Raji (cell line): ENCODE results near the gene MYO10.

ENCODE experiments used
- POLR2A ChIP-seq: IDR thresholded peaks from 2 replicates; pipeline ENCODE4 v1.6.1; 2011; ENCODE audit warnings: low read depth, low read length, control low read depth; ENCODE audit not compliant: insufficient read depth

MYO10 gene

GRCh38 chr5:16936150-16936988 lies at the start of gene MYO10:
Gene MYO10, minus strand, starts transcription at chr5:16936288. Its CDS starts 480 bp downstream, at chr5:16935808.
- no peak for TF ChIP-seq POLR2A

GRCh38 chr5:16983972-16984371 lies 47.9 kb upstream of the MYO10 start:
- no peak for TF ChIP-seq POLR2A

GRCh38 chr5:16983022-16983639 lies 47.0 kb upstream of the MYO10 start:
- no peak for TF ChIP-seq POLR2A

- no peak for TF ChIP-seq POLR2A
Measured at GRCh38 chr5:16981700-16982099, 45.6 kb upstream of the MYO10 start.

GRCh38 chr5:16980983-16981382 lies 44.9 kb upstream of the MYO10 start:
- no peak for TF ChIP-seq POLR2A

- TF ChIP-seq POLR2A: no peak
Measured at GRCh38 chr5:16978296-16978695, 42.2 kb upstream of the MYO10 start.

- TF ChIP-seq POLR2A: no peak
Measured at GRCh38 chr5:16976625-16977008, 40.5 kb upstream of the MYO10 start.

- no peak for TF ChIP-seq POLR2A
Measured at GRCh38 chr5:16975950-16976624, 40.0 kb upstream of the MYO10 start.

- TF ChIP-seq POLR2A: no peak
Measured at GRCh38 chr5:16974981-16975380, 38.9 kb upstream of the MYO10 start.

GRCh38 chr5:16970826-16971225 lies 34.7 kb upstream of the MYO10 start:
- no peak for TF ChIP-seq POLR2A

- TF ChIP-seq POLR2A: no peak
Measured at GRCh38 chr5:16970260-16970659, 34.2 kb upstream of the MYO10 start.

GRCh38 chr5:16965581-16965980 lies 29.5 kb upstream of the MYO10 start:
- no peak for TF ChIP-seq POLR2A

- no peak for TF ChIP-seq POLR2A
Measured at GRCh38 chr5:16963821-16964220, 27.7 kb upstream of the MYO10 start.

- TF ChIP-seq POLR2A: no peak
Measured at GRCh38 chr5:16961131-16961530, 25.0 kb upstream of the MYO10 start.

- TF ChIP-seq POLR2A: no peak
Measured at GRCh38 chr5:16957304-16958196, 21.5 kb upstream of the MYO10 start.
